ENCODE data around the gene NKX2-4. TPM values are rescaled to one million over a fixed set of nuclear protein-coding genes. Genes with fewer than 3 reads are reported as not detected.
"Not testable (repeated sequence)": the region's sequence is repeated elsewhere in the genome, so short reads cannot be mapped to it uniquely, and the experiment has no call there.

NKX2-4 gene
- total RNA-seq (not detected), total RNA-seq (0 reads per million in 2 donors)

GRCh38 chr20:21397341-21398108, at the start of gene NKX2-4:
Gene NKX2-4 (minus strand): TSS chr20:21397526. CDS start chr20:21397399, 127 bp downstream.
- Mint-ChIP-seq H3K27me3 (peaks cover 65% of the 10 kb centered on the region), H3K27ac (peak within 1 kb of the TSS; percentile 34), H3K4me3 (peak within 1 kb of the TSS; percentile 68), H3K4me1 (peaks cover 5% of the 10 kb centered on the region), H3K36me3 (ENCODE audit: low read depth) (no peaks in the 10 kb centered on the region)
- no peak for ATAC-seq
- DNase-seq = no peak
- peaks cover 9% of the 10 kb centered on the region for H3K9me3 ChIP-seq (ENCODE audit: control insufficient read depth, low read length, poor library complexity, severe bottlenecking)

GRCh38 chr20:21437816-21438215, 40.5 kb upstream of the NKX2-4 start:
- H3K9me3 ChIP-seq (ENCODE audit: control insufficient read depth, low read length, poor library complexity, severe bottlenecking) = no peaks in the 10 kb centered on the region
- Mint-ChIP-seq H3K36me3 (ENCODE audit: low read depth) (peaks cover 2% of the 10 kb centered on the region), H3K4me3 (no peak overlapping the region), H3K4me1 (peaks cover 2% of the 10 kb centered on the region), H3K27me3 (peaks cover 46% of the 10 kb centered on the region), H3K27ac (no peak overlapping the region)
- DNase-seq = no peak
- ATAC-seq = no peak

- no peak overlapping the region for H3K4me3 Mint-ChIP-seq
- ATAC-seq (no peak), DNase-seq (no peak)
- no peaks in the 10 kb centered on the region for H3K4me1 Mint-ChIP-seq
- H3K36me3 Mint-ChIP-seq (ENCODE audit: low read depth) = peaks cover 2% of the 10 kb centered on the region
- no peaks in the 10 kb centered on the region for H3K9me3 ChIP-seq (ENCODE audit: control insufficient read depth, low read length, poor library complexity, severe bottlenecking)
- no peak overlapping the region for H3K27ac Mint-ChIP-seq
- peaks cover 46% of the 10 kb centered on the region for H3K27me3 Mint-ChIP-seq
Measured at GRCh38 chr20:21437248-21437647, 39.9 kb upstream of the NKX2-4 start.

- H3K27ac Mint-ChIP-seq = no peak overlapping the region
- H3K36me3 Mint-ChIP-seq (ENCODE audit: low read depth) = peaks cover 2% of the 10 kb centered on the region
Measured at GRCh38 chr20:21436205-21436604, 38.9 kb upstream of the NKX2-4 start.

GRCh38 chr20:21435576-21435975, 38.2 kb upstream of the NKX2-4 start:
- DNase-seq = no peak
- no peak for ATAC-seq
- no peak overlapping the region for H3K4me3 Mint-ChIP-seq
- no peaks in the 10 kb centered on the region for H3K4me1 Mint-ChIP-seq
- H3K27ac Mint-ChIP-seq = no peak overlapping the region
- H3K9me3 ChIP-seq (ENCODE audit: control insufficient read depth, low read length, poor library complexity, severe bottlenecking) = no peaks in the 10 kb centered on the region
- H3K27me3 Mint-ChIP-seq = peaks cover 40% of the 10 kb centered on the region
- peaks cover 2% of the 10 kb centered on the region for H3K36me3 Mint-ChIP-seq (ENCODE audit: low read depth)

More at GRCh38 chr20:21436205-21436604, 38.9 kb upstream of the NKX2-4 start:
- no peak overlapping the region for H3K4me3 Mint-ChIP-seq
- H3K9me3 ChIP-seq (ENCODE audit: control insufficient read depth, low read length, poor library complexity, severe bottlenecking) = no peaks in the 10 kb centered on the region
- DNase-seq = no peak
- H3K4me1 Mint-ChIP-seq = no peaks in the 10 kb centered on the region
- no peak for ATAC-seq
- peaks cover 43% of the 10 kb centered on the region for H3K27me3 Mint-ChIP-seq

- H3K4me3 Mint-ChIP-seq = no peak overlapping the region
- ATAC-seq (no peak), DNase-seq (no peak)
- H3K9me3 ChIP-seq (ENCODE audit: control insufficient read depth, low read length, poor library complexity, severe bottlenecking) = no peaks in the 10 kb centered on the region
- H3K27ac Mint-ChIP-seq = no peak overlapping the region
- peaks cover 48% of the 10 kb centered on the region for H3K27me3 Mint-ChIP-seq
- no peaks in the 10 kb centered on the region for H3K36me3 Mint-ChIP-seq (ENCODE audit: low read depth)
- no peaks in the 10 kb centered on the region for H3K4me1 Mint-ChIP-seq
Measured at GRCh38 chr20:21433329-21433890, 36.1 kb upstream of the NKX2-4 start.

- H3K4me1 Mint-ChIP-seq = no peaks in the 10 kb centered on the region
- H3K9me3 ChIP-seq (ENCODE audit: control insufficient read depth, low read length, poor library complexity, severe bottlenecking) = no peaks in the 10 kb centered on the region
- peaks cover 51% of the 10 kb centered on the region for H3K27me3 Mint-ChIP-seq
- H3K36me3 Mint-ChIP-seq (ENCODE audit: low read depth) = no peaks in the 10 kb centered on the region
- no peak for DNase-seq
- ATAC-seq = no peak
- no peak overlapping the region for H3K27ac Mint-ChIP-seq
- no peak overlapping the region for H3K4me3 Mint-ChIP-seq
Measured at GRCh38 chr20:21432911-21433310, 35.6 kb upstream of the NKX2-4 start.

GRCh38 chr20:21430020-21430419, 32.7 kb upstream of the NKX2-4 start:
- no peaks in the 10 kb centered on the region for H3K4me1 Mint-ChIP-seq
- DNase-seq (no peak), ATAC-seq (no peak)
- no peak overlapping the region for H3K27ac Mint-ChIP-seq
- H3K9me3 ChIP-seq (ENCODE audit: control insufficient read depth, low read length, poor library complexity, severe bottlenecking) = peaks cover under 1% of the 10 kb centered on the region
- no peak overlapping the region for H3K4me3 Mint-ChIP-seq
- peaks cover 43% of the 10 kb centered on the region for H3K27me3 Mint-ChIP-seq
- no peaks in the 10 kb centered on the region for H3K36me3 Mint-ChIP-seq (ENCODE audit: low read depth)

- Mint-ChIP-seq H3K27ac (no peak overlapping the region), H3K27me3 (peaks cover 10% of the 10 kb centered on the region), H3K36me3 (ENCODE audit: low read depth) (no peaks in the 10 kb centered on the region), H3K4me3 (no peak overlapping the region), H3K4me1 (no peaks in the 10 kb centered on the region)
- DNase-seq (no peak), ATAC-seq (no peak)
- H3K9me3 ChIP-seq (ENCODE audit: control insufficient read depth, low read length, poor library complexity, severe bottlenecking) = peaks cover 9% of the 10 kb centered on the region
Measured at GRCh38 chr20:21424846-21425245, 27.5 kb upstream of the NKX2-4 start.

GRCh38 chr20:21423712-21424111, 26.4 kb upstream of the NKX2-4 start:
- H3K4me1 Mint-ChIP-seq = not testable (repeated sequence)

GRCh38 chr20:21421601-21422236, 24.4 kb upstream of the NKX2-4 start:
- DNase-seq = no peak
- Mint-ChIP-seq H3K4me1 (no peaks in the 10 kb centered on the region), H3K27ac (no peak overlapping the region), H3K27me3 (no peaks in the 10 kb centered on the region), H3K36me3 (ENCODE audit: low read depth) (no peaks in the 10 kb centered on the region), H3K4me3 (no peak overlapping the region)
- H3K9me3 ChIP-seq (ENCODE audit: control insufficient read depth, low read length, poor library complexity, severe bottlenecking) = peaks cover 9% of the 10 kb centered on the region
- ATAC-seq = no peak

More at GRCh38 chr20:21423712-21424111, 26.4 kb upstream of the NKX2-4 start:
- not testable (repeated sequence) for H3K4me3 Mint-ChIP-seq; DNase-seq; ATAC-seq; H3K27me3 Mint-ChIP-seq; H3K9me3 ChIP-seq (ENCODE audit: control insufficient read depth, low read length, poor library complexity, severe bottlenecking); H3K36me3 Mint-ChIP-seq (ENCODE audit: low read depth); H3K27ac Mint-ChIP-seq

- not testable (repeated sequence) for H3K9me3 ChIP-seq (ENCODE audit: control insufficient read depth, low read length, poor library complexity, severe bottlenecking); DNase-seq; H3K27ac Mint-ChIP-seq; H3K27me3 Mint-ChIP-seq; ATAC-seq; H3K4me1 Mint-ChIP-seq; H3K36me3 Mint-ChIP-seq (ENCODE audit: low read depth); H3K4me3 Mint-ChIP-seq
Measured at GRCh38 chr20:21419147-21419546, 21.8 kb upstream of the NKX2-4 start.

- H3K4me1 Mint-ChIP-seq; H3K4me3 Mint-ChIP-seq; H3K27ac Mint-ChIP-seq; H3K9me3 ChIP-seq (ENCODE audit: control insufficient read depth, low read length, poor library complexity, severe bottlenecking); H3K36me3 Mint-ChIP-seq (ENCODE audit: low read depth); ATAC-seq; DNase-seq: not testable (repeated sequence)
- H3K27me3 Mint-ChIP-seq = peaks cover 16% of the 10 kb centered on the region
Measured at GRCh38 chr20:21413996-21414395, 16.7 kb upstream of the NKX2-4 start.

Data from T-helper 17 cell (primary cell).